ENCODE data around the gene PDGFRB. TPM values are rescaled to one million over a fixed set of nuclear protein-coding genes. Genes with fewer than 3 reads are reported as not detected.

PDGFRB gene
- total RNA-seq, 1 donor from 2014 or later, result 341 TPM

GRCh38 chr5:150126199-150126920 is 29.3 kb downstream of the PDGFRB start:
- peaks cover 91 to 98% of the 10 kb centered on the region in 2 donors for H3K36me3 ChIP-seq
- H3K4me3 ChIP-seq, result no peak overlapping the region
- H3K9me3 ChIP-seq, result no peaks in the 10 kb centered on the region
- H3K27me3 ChIP-seq, result no peaks in the 10 kb centered on the region
- DNase-seq (ENCODE audit: low spot score in 2 of 2), result no peak
- intact Hi-C loops (cut with DNase I), result no loop called here
- peaks cover 2 to 14% of the 10 kb centered on the region in 2 donors for H3K4me1 ChIP-seq
- peak overlapping the region; percentile 25 to 43 for H3K27ac ChIP-seq
- no peak for TF ChIP-seq CTCF (IDR thresholded peaks at IDR 0.05)

- no peak for DNase-seq (ENCODE audit: low spot score in 2 of 2)
- intact Hi-C loops (cut with DNase I), result no loop called here
- H3K27me3 ChIP-seq, result no peaks in the 10 kb centered on the region
- no peak overlapping the region for H3K4me3 ChIP-seq
- peaks cover 95 to 100% of the 10 kb centered on the region in 2 donors for H3K36me3 ChIP-seq
- H3K4me1 ChIP-seq, result peaks cover 2 to 10% of the 10 kb centered on the region in 2 donors
- H3K9me3 ChIP-seq, result no peaks in the 10 kb centered on the region
- TF ChIP-seq CTCF (IDR thresholded peaks at IDR 0.05), result no peak
- H3K27ac ChIP-seq, result peak overlapping the region; percentile 36 to 48
Observed at GRCh38 chr5:150125334-150125733, 30.3 kb downstream of the PDGFRB start.

GRCh38 chr5:150124596-150124995 is 31.0 kb downstream of the PDGFRB start:
- no peaks in the 10 kb centered on the region for H3K27me3 ChIP-seq
- peaks cover under 1 to 3% of the 10 kb centered on the region in 2 donors for H3K4me1 ChIP-seq
- intact Hi-C loops (cut with DNase I), result no loop called here
- no peaks in the 10 kb centered on the region for H3K9me3 ChIP-seq
- H3K36me3 ChIP-seq, result peaks cover 97 to 100% of the 10 kb centered on the region in 2 donors
- TF ChIP-seq CTCF (IDR thresholded peaks at IDR 0.05), result no peak
- DNase-seq (ENCODE audit: low spot score in 2 of 2), result no peak
- H3K27ac ChIP-seq, result peak overlapping the region; percentile 40 to 48
- no peak overlapping the region for H3K4me3 ChIP-seq

GRCh38 chr5:150124111-150124557 is 31.5 kb downstream of the PDGFRB start:
- TF ChIP-seq CTCF (IDR thresholded peaks at IDR 0.05), result no peak
- Histone ChIP-seq H3K4me3 (no peak overlapping the region), H3K36me3 (peaks cover 97 to 100% of the 10 kb centered on the region in 2 donors), H3K9me3 (no peaks in the 10 kb centered on the region), H3K4me1 (no peaks in the 10 kb centered on the region), H3K27me3 (no peaks in the 10 kb centered on the region), H3K27ac (peak overlapping the region; percentile 40 to 48)
- intact Hi-C loops (cut with DNase I), result no loop called here
- no peak for DNase-seq (ENCODE audit: low spot score in 2 of 2)

- Histone ChIP-seq H3K4me3 (no peak overlapping the region), H3K27ac (no peak overlapping the region)
Observed at GRCh38 chr5:150123542-150123941, 32.1 kb downstream of the PDGFRB start.

More at GRCh38 chr5:150123542-150123941, 32.1 kb downstream of the PDGFRB start:
- no peaks in the 10 kb centered on the region for H3K9me3 ChIP-seq
- DNase-seq (ENCODE audit: low spot score in 2 of 2), result no peak
- no peaks in the 10 kb centered on the region for H3K27me3 ChIP-seq
- H3K36me3 ChIP-seq, result peaks cover 97 to 100% of the 10 kb centered on the region in 2 donors
- H3K4me1 ChIP-seq, result no peaks in the 10 kb centered on the region
- intact Hi-C loops (cut with DNase I), result no loop called here
- TF ChIP-seq CTCF (IDR thresholded peaks at IDR 0.05), result no peak

All from ascending aorta (tissue), 2 donors.